Mammary epithelial cell (primary cell): ENCODE data around the gene CHST3.

ENCODE experiments used
- CTCF ChIP-seq, 2 donors: IDR thresholded peaks in 1 of 2; conservative IDR thresholded peaks in 1 of 2; 2 replicates each; pipeline ENCODE4 v1.5.1; 2011 to 2012; ENCODE audit warnings: inconsistent platforms in 2 of 2, low read length in 2 of 2, mild to moderate bottlenecking in 2 of 2, control low read depth in 1 of 2, low read depth in 1 of 2; ENCODE audit not compliant: insufficient read depth in 1 of 2; ENCODE audit errors: extremely low read depth in 1 of 2
- EZH2 ChIP-seq: IDR thresholded peaks from 2 replicates; pipeline ENCODE4 v1.6.1; 2012; ENCODE audit warnings: low read length, inconsistent platforms, borderline replicate concordance

DNA sequence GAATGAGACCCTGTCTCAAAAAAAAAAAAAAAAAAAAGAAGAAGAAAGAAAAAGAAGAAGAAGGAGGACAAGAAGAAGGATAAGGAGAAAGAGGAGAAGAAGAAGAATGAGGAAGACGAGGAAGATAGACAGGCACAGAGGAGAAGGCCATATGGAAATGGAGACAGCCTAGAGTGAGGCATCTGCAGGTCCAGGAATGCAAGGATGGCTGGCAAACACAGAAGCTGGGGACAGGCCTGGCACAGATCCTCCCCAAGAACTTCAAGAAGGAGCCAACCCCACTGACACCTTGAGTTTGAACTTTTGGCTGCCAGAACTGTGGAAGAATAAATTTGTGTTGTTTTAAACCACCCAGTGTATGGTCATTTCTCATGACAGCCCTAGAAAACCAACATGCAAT, 85.3 kb downstream of the CHST3 start:
- no peak for TF ChIP-seq EZH2
- TF ChIP-seq CTCF (conservative IDR thresholded peaks at IDR 0.05 in 1 of 2, IDR thresholded peaks at IDR 0.05 in 1 of 2; ENCODE audit: extremely low read depth in 1 of 2, insufficient read depth in 1 of 2, low read depth in 1 of 2, low read length in 2 of 2): no peak
